C4-2B (cell line): ENCODE measurements around the gene SERTAD3.

ENCODE experiments used
- H3K27ac ChIP-seq: fragments of 450-650 bp; 2 replicates; pipeline ENCODE4 v1.5.1; 2017
- ZFX ChIP-seq: fragments of 450-650 bp; IDR thresholded peaks from 2 replicates; pipeline ENCODE4 v1.6.1; 2017
- TF ChIP-seq, protein P1 (sequence below): fragments of 450-650 bp; conservative IDR thresholded peaks from 2 replicates; pipeline ENCODE4 v1.5.1; 2017; ENCODE audit warnings: mild to moderate bottlenecking

Gene SERTAD3

DNA sequence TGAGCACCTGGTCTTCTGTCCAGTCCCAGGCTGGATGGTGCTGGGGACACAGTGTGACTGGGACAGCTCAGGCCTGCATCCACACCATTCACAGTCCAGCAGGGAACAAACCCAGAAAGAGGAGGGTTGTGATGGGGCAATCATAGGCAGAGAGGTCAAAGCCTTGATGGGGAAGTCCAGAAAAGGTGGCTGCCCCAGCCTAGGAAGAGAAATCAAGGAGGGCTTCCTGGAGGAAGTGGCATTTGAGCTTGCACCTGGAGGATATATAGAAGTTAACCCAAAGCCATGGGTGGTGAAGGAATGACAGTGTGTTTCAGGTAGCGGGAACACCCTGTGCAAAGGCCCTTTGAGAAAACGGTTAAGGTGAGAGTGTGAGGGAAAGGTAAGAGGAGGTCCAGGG lies 28.4 kb downstream of the SERTAD3 start:
- H3K27ac ChIP-seq: no peak overlapping the region
- TF ChIP-seq, protein P1, sequence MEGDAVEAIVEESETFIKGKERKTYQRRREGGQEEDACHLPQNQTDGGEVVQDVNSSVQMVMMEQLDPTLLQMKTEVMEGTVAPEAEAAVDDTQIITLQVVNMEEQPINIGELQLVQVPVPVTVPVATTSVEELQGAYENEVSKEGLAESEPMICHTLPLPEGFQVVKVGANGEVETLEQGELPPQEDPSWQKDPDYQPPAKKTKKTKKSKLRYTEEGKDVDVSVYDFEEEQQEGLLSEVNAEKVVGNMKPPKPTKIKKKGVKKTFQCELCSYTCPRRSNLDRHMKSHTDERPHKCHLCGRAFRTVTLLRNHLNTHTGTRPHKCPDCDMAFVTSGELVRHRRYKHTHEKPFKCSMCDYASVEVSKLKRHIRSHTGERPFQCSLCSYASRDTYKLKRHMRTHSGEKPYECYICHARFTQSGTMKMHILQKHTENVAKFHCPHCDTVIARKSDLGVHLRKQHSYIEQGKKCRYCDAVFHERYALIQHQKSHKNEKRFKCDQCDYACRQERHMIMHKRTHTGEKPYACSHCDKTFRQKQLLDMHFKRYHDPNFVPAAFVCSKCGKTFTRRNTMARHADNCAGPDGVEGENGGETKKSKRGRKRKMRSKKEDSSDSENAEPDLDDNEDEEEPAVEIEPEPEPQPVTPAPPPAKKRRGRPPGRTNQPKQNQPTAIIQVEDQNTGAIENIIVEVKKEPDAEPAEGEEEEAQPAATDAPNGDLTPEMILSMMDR: no peak
- TF ChIP-seq ZFX: no peak

DNA sequence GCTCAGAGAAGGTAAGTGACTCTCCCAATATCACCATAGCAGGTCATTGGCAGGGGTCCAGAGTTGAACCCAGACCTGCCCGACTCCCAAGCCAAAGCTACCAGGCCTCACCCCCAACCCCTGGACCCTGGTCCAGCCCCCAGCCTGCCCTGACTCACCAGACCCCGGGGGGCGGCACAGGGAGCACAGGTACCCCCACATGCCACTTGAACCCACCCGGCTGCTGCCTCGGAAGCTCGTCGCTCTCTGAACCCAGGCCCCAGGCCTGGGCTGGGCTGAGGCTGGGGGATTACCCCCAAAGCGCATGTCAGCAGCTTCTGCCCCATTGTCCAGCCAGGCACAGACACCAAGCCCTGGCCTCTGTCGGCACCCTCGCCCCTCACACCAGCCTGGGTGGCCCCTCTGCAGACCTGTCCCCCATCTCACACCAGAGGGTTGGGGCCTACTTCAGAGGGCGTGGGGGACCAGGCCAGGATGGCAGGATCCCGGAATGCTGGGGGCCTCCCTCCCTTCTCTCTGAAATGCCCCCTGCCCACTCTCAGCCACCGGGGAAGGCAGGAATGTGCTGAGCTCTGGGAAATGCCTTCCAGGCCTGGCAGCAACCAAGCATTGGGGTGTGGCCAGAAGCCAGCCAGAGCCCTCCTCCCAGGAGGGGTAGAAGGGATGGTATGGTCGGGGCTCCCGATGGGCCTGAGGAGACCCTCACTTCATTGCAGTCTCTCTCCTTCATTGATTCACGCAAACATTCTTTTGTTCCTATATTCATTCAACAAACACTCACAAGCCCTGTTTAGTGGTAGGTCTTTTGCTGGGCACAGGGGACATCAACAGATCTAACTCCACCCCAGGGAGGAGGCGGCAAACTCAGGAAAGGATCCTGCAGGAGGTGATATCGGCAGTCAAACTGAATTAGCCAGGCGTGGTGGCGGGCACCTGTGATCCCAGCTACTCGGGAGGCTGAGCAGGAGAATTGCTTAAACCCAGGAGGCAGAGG lies 29.3 kb downstream of the SERTAD3 start:
- H3K27ac ChIP-seq: no peak overlapping the region

DNA sequence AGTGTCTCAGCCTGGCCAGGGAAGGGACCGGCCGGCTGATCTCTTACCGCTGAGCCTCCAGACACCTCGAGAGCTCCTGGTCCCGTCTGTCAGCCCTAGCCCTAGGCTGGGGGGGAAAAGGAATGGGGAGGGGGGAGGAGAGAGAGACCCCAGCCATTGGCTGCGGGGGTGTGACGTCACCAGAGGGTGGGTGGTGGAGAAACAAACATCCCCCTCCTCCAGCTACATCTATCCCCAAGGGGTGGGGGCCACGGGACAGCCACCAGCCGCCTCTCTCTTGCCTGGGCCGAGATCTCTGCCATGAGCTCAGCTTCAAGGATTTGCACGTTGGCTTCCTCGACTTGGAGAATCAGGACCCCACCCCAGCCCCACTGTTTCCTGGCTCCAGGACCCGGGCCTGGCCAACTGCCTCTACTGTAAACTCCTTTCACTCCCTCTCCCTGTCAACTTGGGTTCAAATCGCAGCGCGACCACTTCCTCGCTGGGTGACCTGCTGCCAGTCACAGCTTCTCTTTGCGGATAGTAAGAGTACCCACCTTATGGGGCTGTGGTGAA lies 30.8 kb downstream of the SERTAD3 start, which contains the start of gene PRX:
PRX (minus strand) TSS at position 88 of the 555 bp plus-strand sequence. CDS start 5,446 bp downstream, outside the sequence.
- TF ChIP-seq, protein P1: no peak
- TF ChIP-seq ZFX: no peak
- H3K27ac ChIP-seq: no peak within 1 kb of the TSS

More for the DNA sequence above, 29.3 kb downstream of the SERTAD3 start:
- TF ChIP-seq ZFX: no peak
- TF ChIP-seq, protein P1: no peak

DNA sequence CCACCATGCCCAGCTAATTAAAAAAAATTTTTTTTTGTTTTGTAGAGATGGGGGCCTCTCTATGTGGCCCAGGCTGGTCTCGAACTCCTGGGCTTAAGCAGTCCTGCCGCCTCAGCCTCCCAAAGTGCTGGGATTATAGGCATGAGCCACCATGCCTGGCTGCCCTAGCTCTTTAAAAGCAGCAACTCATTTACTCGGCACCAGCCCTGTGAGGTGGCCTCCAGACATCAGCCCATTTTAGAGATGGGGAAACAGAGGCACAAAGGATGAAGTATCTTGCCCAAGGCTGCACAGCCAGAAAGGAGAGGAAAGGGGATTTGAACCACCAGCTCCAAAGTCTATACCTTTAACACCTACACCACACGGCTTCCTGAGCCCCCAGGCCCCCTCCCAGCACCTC lies 31.3 kb downstream of the SERTAD3 start:
- TF ChIP-seq, protein P1: no peak
- TF ChIP-seq ZFX: no peak
- no peak overlapping the region for H3K27ac ChIP-seq

DNA sequence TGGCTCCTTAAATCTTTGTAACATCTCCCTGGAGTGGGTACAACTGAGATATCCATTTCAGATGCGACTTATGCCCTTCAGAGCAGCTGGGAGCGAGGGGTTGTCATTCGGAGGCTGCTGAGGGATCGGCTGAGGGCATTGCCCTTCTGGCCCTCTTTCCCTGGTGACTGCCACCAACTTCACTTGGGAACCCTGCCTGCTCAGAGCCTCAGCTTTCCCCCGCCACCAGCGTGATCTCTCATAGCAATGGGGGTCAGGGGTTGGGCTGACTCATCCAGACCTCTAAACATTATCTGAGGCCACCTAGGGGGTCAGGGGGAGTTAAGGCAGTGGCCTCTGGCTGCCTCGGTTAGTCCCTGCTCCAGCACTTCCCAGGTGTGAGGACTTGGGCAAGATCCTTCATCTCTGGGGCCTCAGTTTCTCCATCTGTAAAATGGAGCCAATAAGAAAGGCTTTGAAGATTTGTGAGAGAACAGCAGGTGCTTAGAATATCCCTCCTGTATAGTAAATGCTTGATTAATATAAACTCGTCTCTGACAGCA lies 32.1 kb downstream of the SERTAD3 start:
- no peak for TF ChIP-seq ZFX
- TF ChIP-seq, protein P1: no peak
- H3K27ac ChIP-seq: no peak overlapping the region

DNA sequence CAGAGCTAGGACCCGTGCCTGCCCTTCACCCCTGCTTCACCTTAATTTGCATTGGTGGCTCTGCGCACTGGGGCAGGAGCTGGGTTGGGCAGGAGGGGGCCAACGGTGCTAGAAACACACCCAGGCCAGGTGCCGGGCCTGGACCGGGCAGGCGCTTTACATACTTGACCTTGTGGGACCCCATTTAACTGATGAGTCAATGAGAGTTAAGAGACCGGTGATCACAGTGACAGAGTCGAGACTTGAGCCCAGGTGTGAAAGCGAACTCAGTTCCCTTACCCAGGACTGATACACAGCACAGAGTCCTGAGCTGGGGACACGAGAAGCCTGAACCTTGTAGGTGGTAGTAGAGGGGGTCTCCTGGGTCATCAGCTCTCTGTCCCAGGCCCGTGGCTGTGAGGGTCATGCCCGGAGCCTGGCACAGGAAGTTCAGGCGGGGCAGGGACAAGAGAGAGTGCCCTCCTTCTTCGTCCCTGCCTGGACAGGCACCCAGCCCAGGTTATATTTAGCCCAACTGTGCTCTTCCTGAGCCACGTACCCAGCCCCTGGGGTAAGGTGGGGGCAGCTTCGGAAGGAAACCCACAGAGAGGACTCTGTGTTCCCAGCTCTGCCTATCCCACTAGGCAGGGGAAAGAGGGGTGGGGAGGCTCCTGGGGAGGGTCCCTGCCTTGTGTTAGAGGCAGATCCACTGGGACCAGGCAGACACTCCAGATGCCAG lies 32.9 kb downstream of the SERTAD3 start:
- H3K27ac ChIP-seq: no peak overlapping the region
- no peak for TF ChIP-seq ZFX
- TF ChIP-seq, protein P1: no peak
